Measurements from ENCODE around the gene TSPAN9. TPM values are rescaled to one million over a fixed set of nuclear protein-coding genes. Genes with fewer than 3 reads are reported as not detected.

Gene TSPAN9
- total and polyA plus RNA-seq, 2 experiments from 2014 or later, result 6.0 to 31.5 TPM

- H3K9me2 ChIP-seq (ENCODE audit: insufficient read depth), result no peaks in the 10 kb centered on the region
- H3K4me1 ChIP-seq (ENCODE audit: insufficient read depth), result no peaks in the 10 kb centered on the region
- DNase-seq (ENCODE audit: low spot score), result no peak
- no peak for ATAC-seq
- H3K27ac Mint-ChIP-seq, result no peak overlapping the region
- no peak overlapping the region for H2AFZ ChIP-seq
- H3K79me2 ChIP-seq (replicated peaks; ENCODE audit: insufficient read depth), result no peaks in the 10 kb centered on the region
- no peaks in the 10 kb centered on the region for H3K27me3 ChIP-seq (ENCODE audit: insufficient read depth)
- H3K36me3 Mint-ChIP-seq (ENCODE audit: low read depth), result no peaks in the 10 kb centered on the region
- H3K4me1 Mint-ChIP-seq, result peaks cover 4% of the 10 kb centered on the region
- no peak overlapping the region for H3K4me2 ChIP-seq
- H3K27me3 Mint-ChIP-seq (ENCODE audit: insufficient read depth, low read depth, poor library complexity), result peaks cover 14% of the 10 kb centered on the region
- TF ChIP-seq ZNF331 (CRISPR knock-in tag; IDR thresholded peaks at IDR 0.05; ENCODE audit: low read depth) (no peak), EZH2 (IDR thresholded peaks at IDR 0.05; ENCODE audit: low read depth, unreplicated experiment) (no peak), JUNB (IDR thresholded peaks at IDR 0.05; ENCODE audit: unreplicated experiment) (no peak), ZNF462 (CRISPR knock-in tag; IDR thresholded peaks at IDR 0.05) (no peak), ZNF114 (CRISPR knock-in tag; IDR thresholded peaks at IDR 0.05) (no peak), NANOG (IDR thresholded peaks at IDR 0.05; ENCODE audit: borderline replicate concordance) (no peak), POLR2AphosphoS5 (IDR thresholded peaks at IDR 0.05; ENCODE audit: low read depth) (no peak), CREB1 (CRISPR knock-in tag; IDR thresholded peaks at IDR 0.05; ENCODE audit: low read depth) (no peak), STAT1 (IDR thresholded peaks at IDR 0.05; ENCODE audit: unreplicated experiment) (no peak), EZH2phosphoT487 (IDR thresholded peaks at IDR 0.05; ENCODE audit: unreplicated experiment) (no peak), REST (IDR thresholded peaks at IDR 0.05; ENCODE audit: unreplicated experiment) (no peak)
- TF ChIP-seq, protein P1, sequence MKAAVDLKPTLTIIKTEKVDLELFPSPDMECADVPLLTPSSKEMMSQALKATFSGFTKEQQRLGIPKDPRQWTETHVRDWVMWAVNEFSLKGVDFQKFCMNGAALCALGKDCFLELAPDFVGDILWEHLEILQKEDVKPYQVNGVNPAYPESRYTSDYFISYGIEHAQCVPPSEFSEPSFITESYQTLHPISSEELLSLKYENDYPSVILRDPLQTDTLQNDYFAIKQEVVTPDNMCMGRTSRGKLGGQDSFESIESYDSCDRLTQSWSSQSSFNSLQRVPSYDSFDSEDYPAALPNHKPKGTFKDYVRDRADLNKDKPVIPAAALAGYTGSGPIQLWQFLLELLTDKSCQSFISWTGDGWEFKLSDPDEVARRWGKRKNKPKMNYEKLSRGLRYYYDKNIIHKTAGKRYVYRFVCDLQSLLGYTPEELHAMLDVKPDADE (IDR thresholded peaks at IDR 0.05), result no peak
- TF ChIP-seq, protein P2, sequence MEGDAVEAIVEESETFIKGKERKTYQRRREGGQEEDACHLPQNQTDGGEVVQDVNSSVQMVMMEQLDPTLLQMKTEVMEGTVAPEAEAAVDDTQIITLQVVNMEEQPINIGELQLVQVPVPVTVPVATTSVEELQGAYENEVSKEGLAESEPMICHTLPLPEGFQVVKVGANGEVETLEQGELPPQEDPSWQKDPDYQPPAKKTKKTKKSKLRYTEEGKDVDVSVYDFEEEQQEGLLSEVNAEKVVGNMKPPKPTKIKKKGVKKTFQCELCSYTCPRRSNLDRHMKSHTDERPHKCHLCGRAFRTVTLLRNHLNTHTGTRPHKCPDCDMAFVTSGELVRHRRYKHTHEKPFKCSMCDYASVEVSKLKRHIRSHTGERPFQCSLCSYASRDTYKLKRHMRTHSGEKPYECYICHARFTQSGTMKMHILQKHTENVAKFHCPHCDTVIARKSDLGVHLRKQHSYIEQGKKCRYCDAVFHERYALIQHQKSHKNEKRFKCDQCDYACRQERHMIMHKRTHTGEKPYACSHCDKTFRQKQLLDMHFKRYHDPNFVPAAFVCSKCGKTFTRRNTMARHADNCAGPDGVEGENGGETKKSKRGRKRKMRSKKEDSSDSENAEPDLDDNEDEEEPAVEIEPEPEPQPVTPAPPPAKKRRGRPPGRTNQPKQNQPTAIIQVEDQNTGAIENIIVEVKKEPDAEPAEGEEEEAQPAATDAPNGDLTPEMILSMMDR (conservative IDR thresholded peaks at IDR 0.05; ENCODE audit: low read depth in 2 of 2), result no peak
- H3K9me3 Mint-ChIP-seq, result no peaks in the 10 kb centered on the region
- no peak overlapping the region for H3K4me3 Mint-ChIP-seq
- no peaks in the 10 kb centered on the region for H3F3A ChIP-seq (replicated peaks; ENCODE audit: low read depth)
- H3K36me3 ChIP-seq (ENCODE audit: insufficient read depth), result no peaks in the 10 kb centered on the region
- H3K4me3 ChIP-seq, result no peak overlapping the region
- H4K20me1 ChIP-seq (replicated peaks; ENCODE audit: insufficient read depth), result no peaks in the 10 kb centered on the region
- H3K27ac ChIP-seq (ENCODE audit: low read depth), result no peak overlapping the region
These were observed 235.9 kb downstream of the TSPAN9 start for GRCh38 chr12:3313066-3313465.
